GM12878 (cell line): ENCODE results near the gene METTL23. TPM values are rescaled to one million over a fixed set of nuclear protein-coding genes. Genes with fewer than 3 reads are reported as not detected.

Source experiments
- ATAC-seq: fragments of 200-7000 bp; cut with Tn5 transposase; 3 replicates; pipeline ENCODE4 v1.9.1; 2020; ENCODE audit warnings: mild to moderate bottlenecking, moderate library complexity
- BruUV-seq: library from RNA; stranded (reverse); fragments of 400-500 nt; replicated peaks from 2 replicates; lab custom pipeline; 2021; lab: Mats Ljungman, UMichigan
- CTCF ChIA-PET: fragments of 300-600 bp; sonication (Branson Sonifier 250); formaldehyde crosslinking; extraction: SDS; loops from one replicate; lab custom pipeline; 2021; ENCODE audit warnings: inconsistent platforms; lab: Yijun Ruan, JAX
- POLR2A ChIA-PET: fragments of 350-600 bp; formaldehyde crosslinking; extraction: SDS; loops from one replicate; lab custom pipeline; 2021; ENCODE audit warnings: inconsistent platforms; lab: Charles Lee
- RAD21 ChIA-PET: fragments of 300-600 bp; sonication (Branson Sonifier 250); formaldehyde crosslinking; loops from one replicate; lab custom pipeline; 2023; ENCODE audit warnings: antibody characterized with exemption; ENCODE audit not compliant: unreplicated experiment; lab: Charles Lee
- SMC1A ChIA-PET: fragments of 300-600 bp; sonication (Branson Sonifier 250); formaldehyde crosslinking; loops from one replicate; lab custom pipeline; 2023; ENCODE audit not compliant: unreplicated experiment, uncharacterized antibody; lab: Charles Lee
- DNase-seq: peaks from one replicate; pipeline ENCODE4 v3.0.0-alpha.2; 2011; ENCODE audit warnings: low read depth, low spot score
- FAIRE-seq: peaks from 3 replicates; lab custom pipeline; 2011; peaks lifted over from hg19 to GRCh38; lab: Jason Lieb, UNC
- H2AFZ ChIP-seq: 2 replicates; pipeline ENCODE4 v1.6.0; 2011; ENCODE audit warnings: low read depth, low read length, control low read depth; ENCODE audit not compliant: control insufficient read depth
- H3K27ac ChIP-seq: 2 replicates; pipeline ENCODE4 v1.5.1; 2011; ENCODE audit warnings: control low read depth; ENCODE audit not compliant: control insufficient read depth, insufficient read depth
- H3K27me3 ChIP-seq, 2 experiments: replicated peaks in 1 of 2; 2 replicates each; pipeline versions ENCODE4 v1.6.0 to v1.6.1; 2011; ENCODE audit warnings: low read length in 1 of 2; ENCODE audit not compliant: control insufficient read depth in 2 of 2, insufficient read depth in 2 of 2
- H3K36me3 ChIP-seq, 2 experiments: 2 replicates each; pipeline ENCODE4 v1.5.1; 2011; ENCODE audit warnings: low read length in 1 of 2; ENCODE audit not compliant: control insufficient read depth in 2 of 2, insufficient read depth in 2 of 2
- H3K4me1 ChIP-seq: 2 replicates; pipeline ENCODE4 v1.6.1; 2011; ENCODE audit warnings: mild to moderate bottlenecking, low read length, moderate library complexity, mixed read lengths; ENCODE audit not compliant: control insufficient read depth, insufficient read depth
- H3K4me2 ChIP-seq: 2 replicates; pipeline ENCODE4 v1.6.0; 2011; ENCODE audit warnings: control low read depth; ENCODE audit not compliant: control insufficient read depth, insufficient read depth
- H3K4me3 ChIP-seq: fragments of 200-600 bp; sonication (generic); 2 replicates; pipeline ENCODE4 v1.5.1; 2016
- H3K79me2 ChIP-seq: 2 replicates; pipeline ENCODE4 v1.6.0; 2011; ENCODE audit warnings: low read length; ENCODE audit not compliant: control insufficient read depth, insufficient read depth
- H3K9ac ChIP-seq: 2 replicates; pipeline ENCODE4 v1.8.0; 2011; ENCODE audit warnings: low read length, control low read depth, mixed read lengths; ENCODE audit not compliant: control insufficient read depth, insufficient read depth
- H3K9me3 ChIP-seq: replicated peaks from 3 replicates; pipeline ENCODE4 v1.5.1; 2011; ENCODE audit warnings: mild to moderate bottlenecking, low read length; ENCODE audit not compliant: control insufficient read depth, insufficient read depth
- H4K20me1 ChIP-seq: 2 replicates; pipeline ENCODE4 v1.6.0; 2011; ENCODE audit not compliant: control insufficient read depth, insufficient read depth
- CHD4 ChIP-seq: fragments of 200-600 bp; sonication (generic); IDR thresholded peaks from 2 replicates; pipeline ENCODE4 v1.6.1; 2016; ENCODE audit warnings: mild to moderate bottlenecking
- HDAC6 ChIP-seq: fragments of 200-600 bp; sonication (generic); IDR thresholded peaks from one replicate; pipeline ENCODE4 v1.8.0; 2017; ENCODE audit warnings: antibody characterized with exemption; ENCODE audit not compliant: unreplicated experiment
- POLR2AphosphoS5 ChIP-seq: IDR thresholded peaks from 2 replicates; pipeline ENCODE4 v1.6.1; 2011; ENCODE audit warnings: mild to moderate bottlenecking, low read length, inconsistent platforms
- RAD21 ChIP-seq: IDR thresholded peaks from 2 replicates; pipeline ENCODE4 v1.6.1; 2011; ENCODE audit warnings: mild to moderate bottlenecking, low read depth, low read length, moderate library complexity; ENCODE audit not compliant: insufficient read depth
- SMAD1 ChIP-seq: fragments of 450-650 bp; IDR thresholded peaks from 2 replicates; pipeline ENCODE4 v1.6.1; 2018; ENCODE audit warnings: mild to moderate bottlenecking, low read depth; ENCODE audit not compliant: partially characterized antibody
- SUZ12 ChIP-seq: fragments of 200-600 bp; sonication (generic); IDR thresholded peaks from one replicate; pipeline ENCODE4 v1.6.1; 2018; ENCODE audit warnings: antibody characterized with exemption, mild to moderate bottlenecking; ENCODE audit not compliant: unreplicated experiment
- ZNF217 ChIP-seq: fragments of 450-650 bp; IDR thresholded peaks from 2 replicates; pipeline ENCODE4 v1.6.1; 2017; ENCODE audit warnings: antibody characterized with exemption, mild to moderate bottlenecking
- WGBS: methylation state at CpG from one replicate; pipeline ENCODE4 v1.1.6; 2016; ENCODE audit warnings: low lambda C conversion rate; ENCODE audit not compliant: insufficient replicate concordance, insufficient coverage; ENCODE audit errors: missing lambda C conversion rate; 5-methylcytosine and 5-hydroxymethylcytosine counted together
- in situ Hi-C: fragments of 300-500 bp; cut with MboI; formaldehyde crosslinking; loops from 9 replicates; pipeline ENCODE4 v1.14.3; 2018; ENCODE audit warnings: mixed read lengths
- intact Hi-C: fragments of 100-400 bp; cut with micrococcal nuclease; formaldehyde crosslinking; loops from one replicate; pipeline ENCODE4 v1.14.2; 2022; ENCODE audit not compliant: unreplicated experiment
- polyA plus RNA-seq, 11 experiments: library from polyadenylated mRNA; depleted of rRNA in 4 of 11; unstranded in 6 of 11; stranded (reverse) in 5 of 11; fragments of >200 nt; fragmentation: Nextera tagmentation in 4 of 11; fragmentation: Illumina TruSeq in 1 of 11; extraction: Ambion mirVana in 4 of 11; extraction: Trizol in 1 of 11; gene quantifications; 1 replicate in 1 of 11; 2 replicates in 10 of 11; pipeline versions ENCODE4 v1.2.1 to v1.2.3, GENCODE V29; 2011 to 2016; ENCODE audit warnings: inconsistent platforms in 2 of 11, missing spikeins in 2 of 11, low read depth in 1 of 11
- total RNA-seq, 4 experiments: library from RNA; depleted of rRNA in 3 of 4; stranded (reverse); fragments of >200 nt in 3 of 4; fragmentation: Illumina TruSeq in 1 of 4; extraction: Trizol in 1 of 4; gene quantifications; 2 replicates each; pipeline versions ENCODE4 v1.2.1 to v1.2.3, GENCODE V29; 2013 to 2021
- TF ChIP-seq, protein P1 (sequence below): fragments of 450-650 bp; IDR thresholded peaks from 2 replicates; pipeline ENCODE4 v1.6.1; 2017; ENCODE audit warnings: antibody characterized with exemption, mild to moderate bottlenecking, moderate library complexity
- TF ChIP-seq, protein P2 (sequence below), 3 experiments: IDR thresholded peaks in 2 of 3; conservative IDR thresholded peaks in 1 of 3; 2 replicates each; pipeline ENCODE4 v1.5.1; 2011; ENCODE audit warnings: low read depth in 3 of 3, low read length in 3 of 3, mild to moderate bottlenecking in 3 of 3, control low read depth in 2 of 3, moderate library complexity in 2 of 3, inconsistent platforms in 1 of 3, mixed read lengths in 1 of 3; ENCODE audit not compliant: control insufficient read depth in 2 of 3, insufficient read depth in 1 of 3; ENCODE audit errors: extremely low read depth in 1 of 3

METTL23 gene
- total and polyA plus RNA-seq, 10 of the 15 experiments (the other 5 are each of a cell fraction or from before 2014, with no cell fraction given), result 25.6 to 61.5 (median 30.9) TPM

GRCh38 chr17:76775021-76775600, 48.5 kb downstream of the METTL23 start:
- TF ChIP-seq SMAD1, result no peak
- TF ChIP-seq CHD4, result no peak
- no peak for TF ChIP-seq POLR2AphosphoS5
- no peak for TF ChIP-seq ZNF217
- TF ChIP-seq SUZ12, result no peak
- POLR2A ChIA-PET, result no interaction called here
- ATAC-seq, result no peak
- intact Hi-C loops, result no loop called here
- Histone ChIP-seq H3K4me2 (no peak overlapping the region), H4K20me1 (no peaks in the 10 kb centered on the region), H3K9ac (no peak overlapping the region), H3K27me3 (no peaks in the 10 kb centered on the region), H3K36me3 (peaks cover 5 to 15% of the 10 kb centered on the region in 2 experiments), H3K4me3 (no peak overlapping the region), H3K27ac (no peak overlapping the region), H2AFZ (no peak overlapping the region), H3K9me3 (no peaks in the 10 kb centered on the region), H3K4me1 (no peaks in the 10 kb centered on the region), H3K79me2 (no peaks in the 10 kb centered on the region)
- WGBS, result 89% methylated on average over 10 of the region's 10 CpGs
- SMC1A ChIA-PET, result no interaction called here
- CTCF ChIA-PET, result no interaction called here
- DNase-seq, result no peak
- no peak for FAIRE-seq
- in situ Hi-C loops, result no loop called here
- RAD21 ChIA-PET, result no interaction called here
- no TSS peak for BruUV-seq

GRCh38 chr17:76781056-76781982, 54.7 kb downstream of the METTL23 start:
- no TSS peak for BruUV-seq
- FAIRE-seq, result no peak
- no peaks in the 10 kb centered on the region for H3K9me3 ChIP-seq
- TF ChIP-seq, protein P1, sequence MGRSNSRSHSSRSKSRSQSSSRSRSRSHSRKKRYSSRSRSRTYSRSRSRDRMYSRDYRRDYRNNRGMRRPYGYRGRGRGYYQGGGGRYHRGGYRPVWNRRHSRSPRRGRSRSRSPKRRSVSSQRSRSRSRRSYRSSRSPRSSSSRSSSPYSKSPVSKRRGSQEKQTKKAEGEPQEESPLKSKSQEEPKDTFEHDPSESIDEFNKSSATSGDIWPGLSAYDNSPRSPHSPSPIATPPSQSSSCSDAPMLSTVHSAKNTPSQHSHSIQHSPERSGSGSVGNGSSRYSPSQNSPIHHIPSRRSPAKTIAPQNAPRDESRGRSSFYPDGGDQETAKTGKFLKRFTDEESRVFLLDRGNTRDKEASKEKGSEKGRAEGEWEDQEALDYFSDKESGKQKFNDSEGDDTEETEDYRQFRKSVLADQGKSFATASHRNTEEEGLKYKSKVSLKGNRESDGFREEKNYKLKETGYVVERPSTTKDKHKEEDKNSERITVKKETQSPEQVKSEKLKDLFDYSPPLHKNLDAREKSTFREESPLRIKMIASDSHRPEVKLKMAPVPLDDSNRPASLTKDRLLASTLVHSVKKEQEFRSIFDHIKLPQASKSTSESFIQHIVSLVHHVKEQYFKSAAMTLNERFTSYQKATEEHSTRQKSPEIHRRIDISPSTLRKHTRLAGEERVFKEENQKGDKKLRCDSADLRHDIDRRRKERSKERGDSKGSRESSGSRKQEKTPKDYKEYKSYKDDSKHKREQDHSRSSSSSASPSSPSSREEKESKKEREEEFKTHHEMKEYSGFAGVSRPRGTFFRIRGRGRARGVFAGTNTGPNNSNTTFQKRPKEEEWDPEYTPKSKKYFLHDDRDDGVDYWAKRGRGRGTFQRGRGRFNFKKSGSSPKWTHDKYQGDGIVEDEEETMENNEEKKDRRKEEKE, result no peak
- TF ChIP-seq RAD21 (peak; percentile 18; the same call in 1 of the 2 replicates), HDAC6 (no peak)
- TF ChIP-seq, protein P2, sequence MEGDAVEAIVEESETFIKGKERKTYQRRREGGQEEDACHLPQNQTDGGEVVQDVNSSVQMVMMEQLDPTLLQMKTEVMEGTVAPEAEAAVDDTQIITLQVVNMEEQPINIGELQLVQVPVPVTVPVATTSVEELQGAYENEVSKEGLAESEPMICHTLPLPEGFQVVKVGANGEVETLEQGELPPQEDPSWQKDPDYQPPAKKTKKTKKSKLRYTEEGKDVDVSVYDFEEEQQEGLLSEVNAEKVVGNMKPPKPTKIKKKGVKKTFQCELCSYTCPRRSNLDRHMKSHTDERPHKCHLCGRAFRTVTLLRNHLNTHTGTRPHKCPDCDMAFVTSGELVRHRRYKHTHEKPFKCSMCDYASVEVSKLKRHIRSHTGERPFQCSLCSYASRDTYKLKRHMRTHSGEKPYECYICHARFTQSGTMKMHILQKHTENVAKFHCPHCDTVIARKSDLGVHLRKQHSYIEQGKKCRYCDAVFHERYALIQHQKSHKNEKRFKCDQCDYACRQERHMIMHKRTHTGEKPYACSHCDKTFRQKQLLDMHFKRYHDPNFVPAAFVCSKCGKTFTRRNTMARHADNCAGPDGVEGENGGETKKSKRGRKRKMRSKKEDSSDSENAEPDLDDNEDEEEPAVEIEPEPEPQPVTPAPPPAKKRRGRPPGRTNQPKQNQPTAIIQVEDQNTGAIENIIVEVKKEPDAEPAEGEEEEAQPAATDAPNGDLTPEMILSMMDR (IDR thresholded peaks at IDR 0.05 in 2 of 3, conservative IDR thresholded peaks at IDR 0.05 in 1 of 3; ENCODE audit: control insufficient read depth in 2 of 3, extremely low read depth in 1 of 3, insufficient read depth in 1 of 3, low read depth in 3 of 3, low read length in 3 of 3), result peak in 1 of 3 experiments; percentile 15; a peak in 1 of 6 replicates
- H3K4me1 ChIP-seq, result peaks cover 10% of the 10 kb centered on the region
- H2AFZ ChIP-seq, result no peak overlapping the region
- no peak overlapping the region for H3K9ac ChIP-seq
- intact Hi-C loops, result no loop called here
- H4K20me1 ChIP-seq, result no peaks in the 10 kb centered on the region
- no peak for ATAC-seq
- no peaks in the 10 kb centered on the region for H3K79me2 ChIP-seq
- SMC1A ChIA-PET, result interaction anchor here (1.0 kb wide), 2 partner anchors 10 to 42 kb away, joined by 3 to 5 read pairs; no protein-coding TSS in a partner anchor
- RAD21 ChIA-PET, result no interaction called here
- WGBS, result 92% methylated on average over 12 of the region's 12 CpGs
- CTCF ChIA-PET, result interaction anchor here (0.6 to 0.7 kb wide), 3 partner anchors 54 to 337 kb away, joined by 3 read pairs; no protein-coding TSS in a partner anchor
- POLR2A ChIA-PET, result interaction anchor here (0.5 kb wide), 1 partner anchor 413 kb away, joined by 4 read pairs; no protein-coding TSS in a partner anchor
- no peak overlapping the region for H3K4me3 ChIP-seq
- no peak overlapping the region for H3K4me2 ChIP-seq
- H3K27me3 ChIP-seq, result no peaks in the 10 kb centered on the region
- no peak for DNase-seq
- no peak overlapping the region for H3K27ac ChIP-seq
- in situ Hi-C loops, result no loop called here
- peaks cover 5 to 14% of the 10 kb centered on the region in 2 experiments for H3K36me3 ChIP-seq
